HS-5 (cell line): ENCODE data around the gene CHCHD5.
"Not testable (repeated sequence)": the region's sequence is repeated elsewhere in the genome, so short reads cannot be mapped to it uniquely, and the experiment has no call there.

Source experiments
- DNase-seq: peaks from one replicate; pipeline ENCODE4 v3.0.0-alpha.2; 2012; ENCODE audit warnings: low read depth

The CHCHD5 gene

GRCh38 chr2:112585873-112586464, 1.6 kb downstream of the CHCHD5 start:
- DNase-seq: no peak

- no peak for DNase-seq
Observed at GRCh38 chr2:112588611-112589045, 4.2 kb downstream of the CHCHD5 start.

DNA sequence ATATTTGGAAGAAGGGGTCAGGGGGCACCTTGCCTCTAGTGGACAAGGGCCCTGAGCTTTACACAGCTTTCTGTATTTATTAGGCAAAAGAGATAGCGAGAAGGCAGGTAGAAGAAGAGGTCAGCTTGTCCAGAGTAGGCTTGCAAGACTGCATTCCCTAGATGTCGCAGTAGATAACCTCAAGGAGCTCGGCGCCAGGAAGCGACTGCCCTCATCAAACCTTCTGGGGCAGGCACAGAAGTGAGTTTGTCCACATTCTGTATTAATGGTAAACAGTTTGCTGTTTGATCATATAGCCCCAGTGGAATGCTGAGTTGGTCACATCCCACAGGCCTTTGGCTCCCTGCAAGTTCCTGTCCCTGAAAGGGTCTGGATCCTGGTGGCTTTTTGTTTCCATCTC, 7.0 kb downstream of the CHCHD5 start:
- DNase-seq: no peak

DNA sequence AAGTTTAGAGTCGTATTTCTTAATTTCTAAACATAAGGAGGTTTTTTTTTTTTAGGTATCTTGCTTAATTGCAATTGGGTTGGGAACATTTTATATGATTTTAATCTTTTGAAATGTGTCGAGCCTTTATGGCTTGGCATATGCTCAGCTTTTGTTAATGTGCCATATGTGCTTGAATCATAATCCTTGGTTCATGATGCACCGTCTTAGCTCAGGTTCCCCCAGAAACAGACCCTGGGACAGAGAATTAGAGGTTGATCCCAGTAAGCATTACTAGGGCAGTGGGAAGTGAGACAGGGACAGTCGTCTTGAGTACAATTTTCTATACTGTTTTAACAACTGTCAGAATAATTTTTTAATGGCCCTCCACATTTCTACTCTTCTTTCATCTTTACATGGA, 9.3 kb downstream of the CHCHD5 start:
- DNase-seq: no peak

GRCh38 chr2:112597537-112598322, 13.3 kb downstream of the CHCHD5 start:
- no peak for DNase-seq

DNA sequence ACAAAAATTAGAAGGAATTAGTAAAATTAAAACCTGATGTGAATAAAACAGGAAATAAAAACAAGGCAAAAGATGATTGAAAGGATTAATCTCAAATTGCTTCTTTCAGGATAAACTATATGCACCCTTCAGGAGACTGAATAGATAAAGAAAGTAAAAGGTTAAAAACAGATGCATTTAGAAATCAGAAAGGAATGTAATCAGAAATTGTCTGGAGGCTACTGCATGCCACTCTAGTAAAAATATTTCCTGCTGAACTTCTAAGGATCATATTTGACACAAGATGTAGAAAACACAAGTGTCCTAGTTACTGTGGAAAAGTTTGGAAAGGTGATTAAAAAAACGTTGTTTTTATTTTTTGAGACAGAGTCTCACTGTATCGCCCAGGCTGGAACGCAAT, 16.2 kb downstream of the CHCHD5 start:
- no peak for DNase-seq

DNA sequence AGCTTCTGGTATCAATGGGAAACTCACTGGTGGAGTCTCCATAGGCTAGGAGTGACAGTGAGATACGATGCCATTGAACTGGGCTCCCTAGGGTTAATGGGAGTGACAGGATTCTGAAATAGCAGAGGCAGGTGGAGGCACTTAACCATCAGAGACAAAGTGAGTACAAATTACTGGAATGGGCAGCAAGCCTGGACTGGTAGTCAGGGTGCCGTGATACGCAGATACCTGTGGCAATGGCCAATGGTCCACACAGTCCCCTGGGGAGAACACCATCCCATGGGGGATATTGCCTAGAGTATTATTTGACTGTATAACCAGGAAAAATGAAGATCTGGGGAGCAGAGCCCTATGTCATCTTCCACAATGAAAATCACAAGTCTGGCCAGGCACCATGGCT, 17.3 kb downstream of the CHCHD5 start:
- DNase-seq: no peak

- DNase-seq: no peak
Observed at GRCh38 chr2:112602917-112603316, 18.5 kb downstream of the CHCHD5 start.

- DNase-seq: no peak
Observed at GRCh38 chr2:112603731-112604130, 19.3 kb downstream of the CHCHD5 start.

DNA sequence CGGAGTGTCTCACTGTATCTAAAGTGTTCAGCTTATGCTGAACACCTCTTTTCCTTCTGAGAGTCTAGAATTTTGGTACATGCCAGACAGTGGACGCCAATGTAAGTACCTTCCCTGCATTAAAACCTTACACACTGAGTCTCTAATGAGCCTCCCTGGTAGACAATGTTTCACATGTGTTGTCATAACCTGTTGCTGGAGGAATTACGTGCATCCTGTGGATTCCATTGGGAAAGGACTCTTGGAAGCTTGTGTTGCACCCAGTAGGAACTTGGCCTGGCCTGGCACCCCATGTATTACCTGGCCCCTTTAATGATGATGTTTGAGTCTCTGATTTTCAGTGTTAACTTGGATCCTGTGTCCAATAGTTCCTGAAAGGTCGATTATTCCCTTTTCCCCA, 20.5 kb downstream of the CHCHD5 start:
- no peak for DNase-seq

DNA sequence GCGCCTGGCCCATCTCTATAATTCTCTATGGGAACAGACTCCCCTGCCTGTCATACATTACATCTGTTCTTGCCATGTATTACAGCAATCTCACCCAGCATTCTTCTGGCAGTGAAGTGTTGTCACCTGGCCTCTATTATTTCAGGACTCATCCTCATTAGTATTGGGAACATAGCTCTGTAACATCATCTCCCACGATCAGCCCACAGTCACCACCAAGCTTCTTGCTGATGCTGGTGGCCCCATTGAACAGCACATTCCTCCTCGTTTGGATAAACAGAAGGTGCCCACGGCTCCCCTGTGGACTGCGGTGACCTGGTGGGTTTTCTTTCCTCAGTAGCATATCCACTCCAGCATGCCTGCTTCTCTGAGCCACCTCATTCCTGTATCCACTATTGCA, 21.5 kb downstream of the CHCHD5 start:
- DNase-seq: no peak

DNA sequence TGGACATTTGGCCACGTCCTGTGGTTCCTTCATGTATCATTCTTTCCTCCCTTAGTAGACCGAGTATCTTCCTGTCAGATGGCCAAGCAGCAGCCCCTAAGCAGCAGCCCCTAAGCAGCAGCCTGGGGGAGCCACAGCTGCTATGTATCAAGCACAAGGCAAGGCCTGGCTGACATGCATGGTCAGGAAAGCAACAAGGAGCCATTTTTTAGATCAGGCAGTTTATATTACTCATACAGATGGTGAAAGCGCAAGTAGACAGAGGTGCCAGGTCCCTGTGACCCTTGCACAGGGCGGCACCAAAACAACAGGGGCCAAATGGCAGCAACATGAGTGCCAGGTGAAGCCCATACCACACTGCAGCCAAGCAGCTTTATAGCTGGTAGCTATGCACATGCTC, 22.1 kb downstream of the CHCHD5 start:
- DNase-seq: no peak

DNA sequence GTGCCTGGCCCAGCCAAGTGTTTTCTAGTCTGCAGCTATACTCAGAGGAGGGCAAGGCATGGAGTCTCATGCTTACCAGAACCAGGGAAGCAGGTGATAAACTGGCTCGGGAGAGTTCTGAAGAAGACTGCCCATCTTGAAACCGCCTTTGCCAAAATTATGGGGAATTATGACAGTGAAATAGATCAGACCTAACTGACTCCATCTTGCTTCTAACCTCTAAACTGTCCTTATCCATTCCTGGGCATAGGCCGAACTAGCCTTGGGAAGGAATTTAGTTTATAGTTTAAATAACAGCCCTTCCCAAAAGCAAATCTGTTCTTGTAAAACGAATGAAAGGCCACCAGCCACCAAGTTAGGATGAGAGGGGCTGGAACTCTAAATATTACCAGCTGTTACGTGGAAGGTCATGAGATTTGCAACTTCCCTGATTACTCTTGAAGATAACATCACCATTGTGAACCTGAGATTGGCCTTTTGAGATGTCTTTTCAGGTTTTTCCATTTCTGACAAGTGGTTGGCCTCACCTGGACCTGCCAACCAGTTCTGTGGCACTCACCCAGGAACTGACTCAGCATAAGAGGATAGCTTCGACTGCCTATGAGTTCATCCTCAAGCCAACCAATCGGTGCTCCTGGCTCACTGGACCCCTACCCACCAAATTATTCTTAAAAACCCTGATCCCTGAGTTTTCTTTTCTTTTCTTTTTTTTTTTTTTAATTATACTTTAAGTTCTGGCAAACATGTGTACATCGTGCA, 23.4 kb downstream of the CHCHD5 start:
- no peak for DNase-seq

GRCh38 chr2:112609320-112609719, 24.9 kb downstream of the CHCHD5 start:
- not testable (repeated sequence) for DNase-seq

DNA sequence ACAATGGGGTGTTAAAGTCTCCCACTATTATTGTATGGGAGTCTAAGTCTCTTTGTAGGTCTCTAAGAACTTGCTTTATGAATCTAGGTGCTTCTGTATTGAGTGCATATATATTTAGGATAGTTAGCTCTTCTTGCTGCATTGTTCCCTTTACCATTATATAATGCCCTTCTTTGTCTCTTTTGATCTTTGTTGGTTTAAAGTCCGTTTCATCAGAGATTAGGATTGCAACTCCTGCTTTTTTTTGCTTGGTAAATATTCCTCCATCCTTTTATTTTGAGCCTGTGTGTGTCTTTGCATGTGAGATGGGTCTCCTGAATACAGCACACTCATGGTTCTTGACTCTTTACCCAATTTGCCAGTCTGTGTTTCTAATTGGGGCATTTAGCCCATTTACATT, 27.9 kb downstream of the CHCHD5 start:
- not testable (repeated sequence) for DNase-seq

DNA sequence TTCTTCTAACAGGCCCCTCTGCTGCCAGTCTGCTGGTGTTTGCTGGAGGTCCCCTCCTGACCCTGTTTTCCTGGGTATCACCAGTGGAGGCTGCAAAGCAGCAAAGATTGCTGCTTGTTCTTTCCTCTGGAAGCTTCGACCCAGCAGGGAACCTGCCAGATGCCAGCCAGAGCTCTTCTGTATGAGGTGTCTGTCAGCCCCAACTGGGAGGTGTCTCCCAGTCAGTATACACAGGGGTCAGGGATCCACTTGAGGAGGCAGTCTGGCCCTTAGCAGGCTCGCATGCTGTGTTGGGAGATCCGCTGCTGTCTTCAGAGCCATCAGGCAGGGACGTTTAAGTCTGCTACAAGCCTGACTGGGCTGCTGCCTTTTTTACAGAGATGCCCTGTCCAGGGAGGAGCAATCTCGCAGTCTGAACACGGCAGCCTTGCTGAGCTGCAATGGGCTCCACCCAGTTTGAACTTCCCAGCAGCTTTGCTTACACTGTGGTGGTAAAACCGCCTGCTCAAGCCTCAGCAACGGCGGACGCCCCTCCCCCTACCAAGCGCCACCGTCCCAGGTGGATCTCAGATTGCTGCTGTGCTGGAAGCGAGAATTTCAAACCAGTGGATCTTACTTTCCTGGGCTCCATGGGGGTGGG, 29.9 kb downstream of the CHCHD5 start:
- DNase-seq: no peak

DNA sequence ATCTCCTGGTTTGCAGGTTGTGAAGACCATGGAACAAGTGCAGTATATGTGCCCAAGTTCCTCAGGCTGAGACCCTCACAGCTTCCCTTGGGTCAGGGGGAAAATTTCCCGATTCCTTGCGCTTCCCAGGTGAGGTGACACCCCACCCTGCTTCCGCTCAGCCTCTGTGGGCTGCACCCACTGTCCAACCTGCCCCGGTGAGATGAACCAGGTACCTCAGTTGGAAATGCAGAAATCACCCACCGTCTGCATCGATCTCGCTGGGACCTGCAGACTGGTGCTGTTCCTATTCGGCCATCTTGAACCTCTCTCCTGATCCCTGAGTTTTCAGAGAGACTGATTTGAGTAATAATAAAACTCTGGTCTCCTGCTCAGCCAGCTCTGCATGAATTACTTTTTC, 30.6 kb downstream of the CHCHD5 start:
- DNase-seq: no peak

DNA sequence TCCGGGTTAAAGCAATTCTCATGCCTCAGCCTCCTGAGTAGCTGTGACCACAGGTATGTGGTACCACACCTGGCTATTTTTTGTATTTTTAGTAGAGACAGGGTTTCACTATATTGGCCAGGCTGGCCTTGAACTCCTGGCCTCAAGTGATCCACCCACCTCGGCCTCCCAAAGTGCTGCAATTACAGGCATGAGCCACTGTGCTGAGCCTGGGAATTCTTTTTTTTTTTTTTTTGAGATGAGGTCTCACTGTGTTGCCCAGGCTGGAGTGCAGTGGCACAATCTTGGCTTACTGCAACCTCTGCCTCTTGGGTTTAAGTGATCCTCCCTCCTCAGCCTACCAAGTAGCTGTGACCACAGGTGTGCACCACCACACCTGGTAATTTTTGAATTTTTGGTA, 31.4 kb downstream of the CHCHD5 start:
- DNase-seq: not testable (repeated sequence)

DNA sequence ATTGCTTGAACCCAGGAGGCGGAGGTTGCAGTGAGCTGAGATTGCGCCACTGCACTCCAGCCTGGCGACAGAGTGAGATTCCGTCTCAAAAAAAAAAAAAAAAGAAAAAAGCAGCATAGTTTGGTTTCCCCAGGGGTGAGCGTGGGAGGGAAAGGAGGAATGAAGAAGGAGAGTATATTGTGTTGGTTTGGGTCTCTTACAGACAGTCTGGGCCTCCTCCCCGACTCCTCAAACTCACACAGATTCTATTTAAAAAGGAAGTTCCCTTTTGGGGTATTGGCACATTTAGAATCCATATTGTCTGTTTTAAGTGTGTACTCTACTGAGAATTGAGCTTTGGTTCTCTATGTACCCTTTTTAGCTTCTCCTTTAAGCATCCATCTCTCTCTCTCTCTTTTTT, 34.0 kb downstream of the CHCHD5 start:
- no peak for DNase-seq

- no peak for DNase-seq
Observed at GRCh38 chr2:112621790-112622527, 37.5 kb downstream of the CHCHD5 start.

DNA sequence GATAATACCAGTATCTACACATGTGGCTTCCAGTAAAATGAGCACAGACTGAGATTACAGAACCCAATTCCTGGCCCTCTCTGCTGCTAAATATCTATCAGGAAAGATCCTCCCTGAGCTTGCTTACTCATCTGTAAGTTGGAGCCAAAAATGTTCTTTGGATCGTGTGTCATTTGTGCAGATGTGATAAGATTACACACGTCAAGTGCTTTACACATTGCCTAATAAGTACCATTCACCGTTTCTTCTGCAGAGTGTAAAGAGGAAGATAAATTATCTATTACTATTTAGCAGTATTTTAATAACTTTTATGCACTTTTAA, 38.1 kb downstream of the CHCHD5 start:
- DNase-seq: peak; percentile 92
